ENCODE results near the gene PRICKLE1. TPM values are rescaled to one million over a fixed set of nuclear protein-coding genes. Genes with fewer than 3 reads are reported as not detected.

The PRICKLE1 gene
- total and polyA plus RNA-seq, 2 of the 13 experiments (the other 11 are each of a cell fraction or from before 2014, with no cell fraction given) = not detected

DNA sequence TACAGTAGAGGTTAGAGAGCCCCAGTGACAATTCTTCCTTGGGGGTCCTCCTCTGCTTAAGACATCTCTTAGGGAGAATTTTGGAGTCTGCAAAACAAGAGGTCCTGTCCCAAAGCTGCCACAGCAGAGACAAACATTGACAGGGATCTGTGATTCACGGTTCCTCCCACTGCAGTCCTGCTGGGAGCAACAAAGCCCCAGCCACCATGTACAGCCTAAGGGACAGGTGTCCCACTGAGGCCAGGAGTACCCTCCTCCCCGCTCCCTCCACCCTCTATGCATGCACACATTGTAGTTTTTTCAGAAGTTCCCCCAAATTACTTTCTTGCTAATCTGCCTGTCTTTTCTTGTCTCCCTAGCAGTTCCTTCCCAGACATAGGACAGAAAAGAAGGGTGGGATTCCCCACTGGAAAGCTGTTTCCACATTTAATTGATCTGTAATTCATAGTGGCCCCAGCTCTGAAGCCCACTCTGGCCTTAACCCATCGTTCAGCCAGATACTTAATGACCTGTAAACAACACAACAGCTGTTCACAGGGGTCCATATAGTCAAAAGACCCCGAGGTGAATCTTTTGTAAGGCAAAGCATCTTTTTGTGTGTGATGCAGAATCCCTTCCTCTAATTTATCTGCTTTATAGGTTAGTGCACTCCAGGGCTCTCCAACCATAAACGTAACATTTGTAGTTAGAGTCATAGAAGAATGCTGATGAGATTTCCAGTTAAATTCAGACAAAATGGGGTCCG, 13.9 kb upstream of the PRICKLE1 start:
- no peak overlapping the region for H2AFZ ChIP-seq (ENCODE audit: low read length)
- BruUV-seq (replicated peaks) = no TSS peak
- H3K27ac ChIP-seq (ENCODE audit: extremely low read length, insufficient read depth, low read length) = no peak overlapping the region
- ChIA-PET POLR2A (no interaction called here), CTCF (ENCODE audit: low intra/inter-chr PET ratio, low total read pairs) (no interaction called here)
- TF ChIP-seq RXRA (CRISPR knock-in tag; IDR thresholded peaks at IDR 0.05) = no peak
- TF ChIP-seq, protein P1, sequence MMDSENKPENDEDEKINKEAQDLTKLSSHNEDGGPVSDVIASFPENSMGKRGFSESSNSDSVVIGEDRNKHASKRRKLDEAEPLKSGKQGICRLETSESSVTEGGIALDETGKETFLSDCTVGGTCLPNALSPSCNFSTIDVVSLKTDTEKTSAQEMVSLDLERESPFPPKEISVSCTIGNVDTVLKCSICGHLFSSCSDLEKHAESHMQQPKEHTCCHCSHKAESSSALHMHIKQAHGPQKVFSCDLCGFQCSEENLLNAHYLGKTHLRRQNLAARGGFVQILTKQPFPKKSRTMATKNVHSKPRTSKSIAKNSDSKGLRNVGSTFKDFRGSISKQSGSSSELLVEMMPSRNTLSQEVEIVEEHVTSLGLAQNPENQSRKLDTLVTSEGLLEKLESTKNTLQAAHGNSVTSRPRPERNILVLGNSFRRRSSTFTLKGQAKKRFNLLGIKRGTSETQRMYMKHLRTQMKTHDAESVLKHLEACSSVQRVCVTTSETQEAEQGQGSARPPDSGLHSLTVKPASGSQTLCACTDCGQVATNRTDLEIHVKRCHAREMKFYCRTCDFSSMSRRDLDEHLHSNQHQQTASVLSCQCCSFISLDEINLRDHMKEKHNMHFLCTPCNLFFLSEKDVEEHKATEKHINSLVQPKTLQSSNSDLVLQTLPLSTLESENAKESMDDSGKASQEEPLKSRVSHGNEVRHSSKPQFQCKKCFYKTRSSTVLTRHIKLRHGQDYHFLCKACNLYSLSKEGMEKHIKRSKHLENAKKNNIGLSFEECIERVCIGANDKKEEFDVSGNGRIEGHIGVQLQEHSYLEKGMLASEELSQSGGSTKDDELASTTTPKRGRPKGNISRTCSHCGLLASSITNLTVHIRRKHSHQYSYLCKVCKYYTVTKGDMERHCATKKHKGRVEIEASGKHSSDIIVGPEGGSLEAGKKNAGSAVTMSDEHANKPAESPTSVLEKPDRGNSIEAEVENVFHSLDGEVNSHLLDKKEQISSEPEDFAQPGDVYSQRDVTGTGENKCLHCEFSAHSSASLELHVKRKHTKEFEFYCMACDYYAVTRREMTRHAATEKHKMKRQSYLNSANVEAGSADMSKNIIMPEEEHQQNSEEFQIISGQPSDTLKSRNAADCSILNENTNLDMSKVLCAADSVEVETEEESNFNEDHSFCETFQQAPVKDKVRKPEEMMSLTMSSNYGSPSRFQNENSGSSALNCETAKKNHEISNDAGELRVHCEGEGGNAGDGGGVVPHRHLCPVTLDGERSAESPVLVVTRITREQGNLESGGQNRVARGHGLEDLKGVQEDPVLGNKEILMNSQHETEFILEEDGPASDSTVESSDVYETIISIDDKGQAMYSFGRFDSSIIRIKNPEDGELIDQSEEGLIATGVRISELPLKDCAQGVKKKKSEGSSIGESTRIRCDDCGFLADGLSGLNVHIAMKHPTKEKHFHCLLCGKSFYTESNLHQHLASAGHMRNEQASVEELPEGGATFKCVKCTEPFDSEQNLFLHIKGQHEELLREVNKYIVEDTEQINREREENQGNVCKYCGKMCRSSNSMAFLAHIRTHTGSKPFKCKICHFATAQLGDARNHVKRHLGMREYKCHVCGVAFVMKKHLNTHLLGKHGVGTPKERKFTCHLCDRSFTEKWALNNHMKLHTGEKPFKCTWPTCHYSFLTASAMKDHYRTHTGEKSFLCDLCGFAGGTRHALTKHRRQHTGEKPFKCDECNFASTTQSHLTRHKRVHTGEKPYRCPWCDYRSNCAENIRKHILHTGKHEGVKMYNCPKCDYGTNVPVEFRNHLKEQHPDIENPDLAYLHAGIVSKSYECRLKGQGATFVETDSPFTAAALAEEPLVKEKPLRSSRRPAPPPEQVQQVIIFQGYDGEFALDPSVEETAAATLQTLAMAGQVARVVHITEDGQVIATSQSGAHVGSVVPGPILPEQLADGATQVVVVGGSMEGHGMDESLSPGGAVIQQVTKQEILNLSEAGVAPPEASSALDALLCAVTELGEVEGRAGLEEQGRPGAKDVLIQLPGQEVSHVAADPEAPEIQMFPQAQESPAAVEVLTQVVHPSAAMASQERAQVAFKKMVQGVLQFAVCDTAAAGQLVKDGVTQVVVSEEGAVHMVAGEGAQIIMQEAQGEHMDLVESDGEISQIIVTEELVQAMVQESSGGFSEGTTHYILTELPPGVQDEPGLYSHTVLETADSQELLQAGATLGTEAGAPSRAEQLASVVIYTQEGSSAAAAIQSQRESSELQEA (CRISPR knock-in tag; IDR thresholded peaks at IDR 0.05; ENCODE audit: not compliant biosample characterization) = no peak
- TF ChIP-seq TBL1XR1 (IDR thresholded peaks at IDR 0.05; ENCODE audit: borderline replicate concordance, low read length, partially characterized antibody) = no peak
- no peak for TF ChIP-seq TMF1 (CRISPR knock-in tag; IDR thresholded peaks at IDR 0.05; ENCODE audit: low read depth)
- no peak for TF ChIP-seq ZNF232 (CRISPR knock-in tag; IDR thresholded peaks at IDR 0.05; ENCODE audit: borderline replicate concordance)
- TF ChIP-seq GTF3A (CRISPR knock-in tag; conservative IDR thresholded peaks at IDR 0.05) = no peak
- TF ChIP-seq ZNF468 (CRISPR knock-in tag; IDR thresholded peaks at IDR 0.05) = no peak
- no peak for TF ChIP-seq ZNF274 (CRISPR knock-in tag; IDR thresholded peaks at IDR 0.05)
- TF ChIP-seq DR1 (CRISPR knock-in tag; IDR thresholded peaks at IDR 0.05) = no peak
- TF ChIP-seq KAT8 (CRISPR knock-in tag; IDR thresholded peaks at IDR 0.05) = no peak
- TF ChIP-seq HMG20B (CRISPR knock-in tag; conservative IDR thresholded peaks at IDR 0.05) = no peak
- no peak for TF ChIP-seq MBNL3 (CRISPR knock-in tag; conservative IDR thresholded peaks at IDR 0.05)
- no peak overlapping the region for H3K4me2 ChIP-seq (ENCODE audit: low read depth, low read length)
- no peaks in the 10 kb centered on the region for H3K79me2 ChIP-seq (ENCODE audit: insufficient read depth, low read length)
- H4K20me1 ChIP-seq (ENCODE audit: insufficient read depth, low read length) = no peaks in the 10 kb centered on the region
- 2% methylated on average over 5 of the region's 6 CpGs for WGBS (ENCODE audit: low lambda C conversion rate)
- ATAC-seq (no peak), DNase-seq (ENCODE audit: low spot score) (no peak), FAIRE-seq (no peak)
- H3K4me3 ChIP-seq (replicated peaks in 1 of 3; ENCODE audit: insufficient read depth in 1 of 3, low read depth in 2 of 3, low read length in 3 of 3) = no peak overlapping the region
- H3K36me3 ChIP-seq (replicated peaks in 1 of 2; ENCODE audit: control insufficient read depth in 1 of 2, insufficient read depth in 2 of 2, low read length in 2 of 2) = no peaks in the 10 kb centered on the region
- 0 out of 5 replicates have a peak, but pooled peaks cover 0 to 5% of the 10 kb centered on the region in 2 experiments for H3K27me3 ChIP-seq (ENCODE audit: control insufficient read depth in 1 of 2, insufficient read depth in 2 of 2, low read length in 2 of 2)
- H3K9me3 ChIP-seq (ENCODE audit: low read length) = no peaks in the 10 kb centered on the region
- intact Hi-C loops (cut with micrococcal nuclease; ENCODE audit: unreplicated experiment) (no loop called here), in situ Hi-C loops (cut with HindIII; ENCODE audit: extremely low pct_ligation_motif_present, low pct_unique_long_range_greater_than_20kb) (no loop called here)
- no peaks in the 10 kb centered on the region for H3K4me1 ChIP-seq (ENCODE audit: insufficient read depth, low read length)
- H3K9ac ChIP-seq (ENCODE audit: insufficient read depth, low read depth, low read length) = no peak overlapping the region
